NCI-H82 treated with DMSO at 0.1 percent for 48 hours (cell line): ENCODE data around the gene TRAT1.
"Not testable (repeated sequence)": the region's sequence is repeated elsewhere in the genome, so short reads cannot be mapped to it uniquely, and the experiment has no call there.

Source experiments
- DNase-seq: peaks from one replicate; lab custom pipeline; 2025; ENCODE audit not compliant: unreplicated experiment; lab: John Stamatoyannopoulos, UW

Gene TRAT1, protein sequence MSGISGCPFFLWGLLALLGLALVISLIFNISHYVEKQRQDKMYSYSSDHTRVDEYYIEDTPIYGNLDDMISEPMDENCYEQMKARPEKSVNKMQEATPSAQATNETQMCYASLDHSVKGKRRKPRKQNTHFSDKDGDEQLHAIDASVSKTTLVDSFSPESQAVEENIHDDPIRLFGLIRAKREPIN

DNA sequence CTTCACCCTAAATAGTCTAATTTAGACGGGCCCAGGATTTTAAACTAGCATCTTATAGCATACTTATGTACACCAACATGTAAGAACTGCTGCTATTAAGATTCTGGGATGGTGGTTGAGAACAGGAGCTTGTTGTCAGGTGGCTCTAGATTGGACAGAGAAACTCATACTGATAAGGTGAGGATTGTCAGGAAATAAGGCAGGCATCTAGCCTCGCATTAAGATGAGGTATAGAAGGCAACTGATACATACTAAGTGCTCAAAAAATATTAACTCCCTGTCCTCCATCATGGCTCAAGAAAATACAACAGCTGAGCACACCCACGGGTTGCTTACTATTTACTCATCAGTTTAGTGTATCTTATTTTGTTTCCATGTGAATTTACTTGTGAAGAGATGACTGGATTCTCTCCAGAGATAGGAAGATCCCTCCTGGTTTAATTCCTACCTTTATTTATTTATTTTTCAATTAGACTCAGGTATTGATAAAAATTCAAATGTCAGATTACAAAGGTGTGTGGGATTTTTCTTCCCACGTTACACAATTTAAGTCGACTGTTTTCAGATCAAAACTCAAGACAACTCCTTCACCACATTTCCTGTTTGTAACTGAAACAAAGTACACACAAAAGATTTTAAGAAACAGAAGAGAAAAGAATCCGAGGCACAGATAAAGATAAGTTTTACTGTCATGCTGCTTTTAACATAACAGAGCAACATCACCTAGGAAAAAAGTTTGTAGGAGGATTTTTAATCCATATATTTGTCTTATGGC is at the start of gene TRAT1:
TSS of gene TRAT1 (plus strand) at position 664 of the 775 bp plus-strand sequence. CDS start 142 bp downstream, outside the sequence.
- no peak for DNase-seq

DNA sequence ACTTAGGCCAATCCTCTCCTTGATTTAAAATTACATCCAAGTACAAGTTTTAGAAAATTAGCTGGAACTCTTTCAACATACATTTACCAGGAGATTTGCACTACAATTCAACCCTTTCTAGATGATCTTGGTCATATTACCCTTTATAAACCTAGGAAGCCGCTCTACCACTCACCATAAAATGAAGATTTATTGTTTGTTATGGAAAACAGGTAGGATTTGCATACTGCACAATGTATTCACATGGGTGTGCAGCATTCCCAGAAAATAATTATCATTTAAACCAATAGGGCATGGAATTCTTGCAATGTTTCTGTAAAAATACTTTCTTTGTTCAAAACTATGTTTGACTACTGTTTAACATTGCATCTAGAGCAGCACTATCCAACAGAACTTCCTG is 46.9 kb upstream of the TRAT1 start:
- no peak for DNase-seq

DNA sequence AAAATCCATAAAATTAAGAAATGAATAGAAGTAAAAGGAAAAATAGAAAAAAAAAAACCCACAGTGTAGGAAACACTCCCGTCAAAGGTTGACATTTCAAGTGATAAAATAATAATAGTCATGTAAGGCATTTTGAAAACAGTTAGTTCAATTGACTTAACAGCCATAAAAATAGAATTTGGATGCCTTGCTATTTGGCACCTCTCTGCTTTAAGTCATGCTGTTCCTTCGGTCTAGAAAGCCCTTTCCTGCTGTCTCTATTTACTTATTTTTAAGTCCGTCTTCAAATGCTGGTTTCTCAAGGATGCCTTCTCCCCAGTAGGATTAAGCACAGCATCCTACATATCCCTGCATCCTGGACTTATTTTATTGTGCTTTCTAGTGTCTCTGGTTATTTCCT is 43.1 kb upstream of the TRAT1 start:
- DNase-seq: no peak

DNA sequence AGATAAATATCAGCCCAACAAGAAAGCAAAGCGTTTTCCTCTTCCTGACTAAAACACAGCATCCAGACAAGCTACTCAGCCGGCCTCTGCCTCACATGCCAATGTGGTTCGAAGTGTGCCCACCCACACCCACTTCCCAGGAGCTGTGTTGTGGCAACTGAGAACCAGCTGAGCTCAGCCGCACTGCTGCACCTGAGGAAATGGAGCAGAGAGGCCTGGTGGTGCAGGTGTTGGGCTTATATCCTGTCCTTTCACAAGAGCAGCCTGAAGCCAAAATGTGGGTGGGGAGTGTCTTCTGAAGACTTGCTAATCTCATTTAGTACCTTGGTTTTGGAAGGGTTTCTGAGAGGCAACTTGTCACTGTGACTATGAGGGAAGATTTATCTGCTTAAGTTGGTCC is 42.4 kb upstream of the TRAT1 start:
- DNase-seq: no peak

DNA sequence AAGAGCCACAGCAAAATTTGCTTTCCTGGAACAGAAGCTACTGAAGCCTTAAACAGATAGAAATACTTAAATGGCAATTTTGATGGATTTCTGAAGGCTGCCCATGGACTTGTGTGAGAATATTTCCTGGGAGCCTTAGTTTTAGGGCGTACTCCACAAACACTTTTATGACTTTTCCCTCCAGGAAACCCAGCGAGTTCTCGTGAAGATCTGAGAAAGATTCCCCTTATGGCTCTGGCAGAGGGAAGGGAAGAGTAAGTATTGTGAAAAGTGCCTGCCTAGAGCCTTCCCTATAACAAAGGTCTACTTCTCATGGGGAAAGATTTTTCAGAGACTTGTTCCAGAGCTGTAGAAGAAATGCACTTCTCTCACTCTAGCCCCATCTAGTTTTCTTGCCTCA is 31.1 kb upstream of the TRAT1 start:
- DNase-seq: no peak

DNA sequence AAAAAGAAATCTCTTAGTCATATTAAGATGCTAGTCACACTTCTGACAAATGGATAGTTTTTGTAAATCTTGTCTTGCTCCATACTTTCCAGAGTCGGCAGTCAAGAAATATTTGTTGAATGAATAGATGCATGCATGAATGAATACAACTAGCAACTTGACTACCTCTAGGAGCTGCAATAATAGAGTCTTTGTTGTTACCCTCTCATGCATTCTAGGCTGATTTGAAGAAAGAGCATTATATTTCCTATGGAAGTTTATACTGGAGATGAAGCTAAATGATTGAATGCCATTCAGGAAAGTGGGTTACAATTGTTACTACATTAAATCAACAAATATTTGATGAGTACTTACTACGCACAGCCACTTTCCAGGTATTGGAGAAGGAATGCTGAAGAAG is 18.1 kb upstream of the TRAT1 start:
- DNase-seq: no peak

DNA sequence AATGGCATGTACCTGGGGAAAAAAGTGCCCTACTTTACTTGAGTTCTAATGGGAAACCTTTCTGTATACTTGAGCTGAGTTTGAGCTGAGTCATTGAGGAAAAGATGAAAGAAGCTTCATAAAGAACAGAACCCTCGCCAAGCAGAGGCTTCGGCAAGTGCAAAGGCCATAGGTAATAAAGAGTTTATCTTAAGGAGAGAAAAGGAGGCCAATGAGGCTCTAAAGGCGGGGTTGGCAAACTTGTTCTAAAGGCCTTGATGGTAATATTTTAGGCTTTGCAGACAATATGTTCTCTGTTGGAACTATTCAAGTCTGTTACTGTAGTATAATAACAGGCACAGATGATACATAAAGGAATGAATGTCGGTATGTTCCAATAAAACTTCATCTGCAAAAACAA is 17.6 kb upstream of the TRAT1 start:
- DNase-seq: no peak

DNA sequence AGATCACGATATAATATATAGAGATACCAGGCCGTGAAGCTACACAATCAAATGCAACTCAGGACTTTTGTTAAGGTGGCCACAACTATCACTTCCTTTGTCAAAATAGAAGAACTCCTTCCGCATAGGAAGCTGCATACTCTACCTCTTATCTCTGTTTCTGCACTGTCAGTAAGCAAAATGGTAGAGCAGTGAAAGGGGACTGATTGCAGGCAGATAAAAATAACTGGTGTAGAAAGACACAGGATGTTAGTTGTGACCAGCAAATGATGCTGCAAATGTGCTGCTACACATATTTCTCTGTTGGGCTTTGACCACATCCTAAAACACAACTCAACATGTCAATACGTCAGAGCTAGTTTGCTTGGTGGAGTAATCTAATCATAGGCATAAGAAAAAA is 16.3 kb upstream of the TRAT1 start:
- no peak for DNase-seq

DNA sequence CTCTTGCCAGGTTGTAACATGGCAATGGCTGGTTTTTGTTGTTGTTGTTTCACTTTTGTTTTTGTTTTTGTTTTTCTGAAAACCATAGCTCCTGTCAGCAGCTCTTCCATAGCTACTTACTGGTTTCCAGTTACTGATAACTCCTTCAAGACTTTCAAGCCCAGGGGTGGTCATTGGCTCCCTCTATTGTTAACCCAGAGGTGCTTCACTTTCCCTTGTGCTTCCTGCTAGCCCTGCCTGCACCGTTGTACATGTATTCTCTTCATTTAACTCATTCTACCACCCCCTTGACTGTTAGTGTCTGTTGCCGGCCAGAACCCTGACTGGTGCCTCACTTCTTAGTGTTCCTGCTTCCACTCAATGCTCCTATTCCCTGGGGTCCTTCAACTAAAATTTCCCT is 4.2 kb upstream of the TRAT1 start:
- DNase-seq: peak; percentile 35

DNA sequence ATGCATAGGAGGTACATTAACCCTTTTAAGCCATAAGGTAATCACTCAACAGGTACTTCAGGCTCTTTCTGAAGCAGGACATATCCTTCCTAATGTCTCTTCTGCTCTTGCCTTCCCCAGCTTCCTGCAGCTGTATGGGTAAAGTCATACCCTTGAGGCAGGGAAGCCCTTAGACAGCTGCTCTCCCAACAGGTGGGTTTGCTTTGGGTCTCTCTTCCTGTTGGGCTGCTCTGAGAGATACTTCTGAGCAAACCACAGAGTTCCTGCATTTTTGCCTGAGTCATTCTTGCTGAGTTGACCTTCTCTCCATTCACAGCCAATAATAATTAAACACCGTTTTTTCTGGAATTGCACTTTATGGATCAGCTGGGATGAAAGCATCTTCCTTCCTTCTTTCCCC is 2.0 kb upstream of the TRAT1 start:
- no peak for DNase-seq

DNA sequence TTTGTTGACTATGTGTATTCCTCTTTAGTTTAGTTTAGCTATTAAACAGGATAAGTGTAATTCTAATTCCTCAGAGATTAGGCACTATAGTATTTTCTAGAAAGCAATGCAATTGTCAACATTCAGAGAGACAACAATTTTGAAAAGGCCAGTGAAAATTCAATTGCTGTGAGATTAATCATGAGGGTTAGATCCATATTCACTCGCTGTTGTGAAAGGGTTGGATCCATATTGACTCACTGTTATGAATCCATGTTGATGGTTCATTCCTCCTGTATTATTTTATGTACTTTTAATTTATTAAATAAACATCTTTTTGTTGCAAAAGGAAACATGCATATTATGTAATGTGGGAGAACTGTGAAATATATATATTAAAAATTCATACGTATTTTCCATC is 641 bp downstream of the TRAT1 start:
- no peak for DNase-seq

DNA sequence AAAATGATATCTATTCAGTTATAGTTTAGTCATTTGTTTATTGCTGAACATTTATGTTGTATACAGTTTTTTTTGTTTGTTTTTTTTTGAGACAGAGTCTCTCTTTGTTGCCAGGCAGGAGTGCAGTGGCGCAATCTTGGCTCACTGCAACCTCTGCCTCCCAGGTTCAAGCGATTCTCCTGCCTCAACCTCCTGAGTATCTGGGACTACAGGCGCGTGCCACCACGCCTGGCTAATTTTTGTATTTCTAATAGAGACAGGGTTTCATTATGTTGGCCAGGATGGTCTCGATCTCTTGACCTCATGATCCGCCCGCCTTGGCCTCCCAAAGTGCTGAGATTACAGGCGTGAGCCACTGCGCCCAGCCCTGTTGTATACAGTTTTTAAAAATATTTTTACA is 1.2 kb downstream of the TRAT1 start:
- not testable (repeated sequence) for DNase-seq

DNA sequence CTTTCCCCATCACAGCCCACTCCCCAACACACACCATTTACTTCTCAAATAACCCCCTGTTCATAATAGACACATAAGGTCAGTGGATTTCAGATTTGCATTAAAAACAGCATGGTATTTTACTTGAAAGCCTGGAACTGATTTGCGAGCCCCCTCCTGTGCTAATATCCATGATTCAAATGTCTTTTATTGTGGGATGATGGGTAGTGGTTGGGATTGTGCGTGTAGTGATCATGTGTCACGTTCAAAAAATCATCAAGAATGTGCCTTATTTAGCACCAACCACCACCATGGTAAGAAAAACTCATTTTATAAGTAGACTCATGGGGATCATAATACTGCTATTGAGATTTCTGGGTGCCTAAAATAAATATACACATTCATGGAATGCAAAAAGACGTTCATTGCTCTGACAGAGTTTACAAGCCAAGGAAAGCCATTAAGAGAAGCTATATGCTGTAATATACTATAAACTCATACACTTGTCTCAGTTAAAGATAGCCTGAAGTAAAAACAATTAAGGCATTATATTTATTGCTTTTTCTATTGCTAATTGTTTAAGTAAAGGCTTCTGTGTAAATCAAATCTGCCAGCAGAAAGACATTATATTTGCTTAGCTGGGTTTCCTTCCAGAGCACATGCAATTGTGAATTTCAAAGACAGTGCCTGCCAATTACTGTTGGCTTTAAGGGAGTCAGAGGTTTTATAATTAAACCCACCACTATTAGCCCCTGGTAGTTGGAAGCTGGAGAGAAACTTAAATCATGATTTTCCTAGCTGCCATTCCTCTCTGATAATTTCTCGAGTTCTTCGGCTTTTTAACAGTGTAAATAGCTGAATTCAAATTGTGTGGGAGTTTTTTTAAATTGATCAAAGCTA is 4.0 kb downstream of the TRAT1 start:
- DNase-seq: no peak

DNA sequence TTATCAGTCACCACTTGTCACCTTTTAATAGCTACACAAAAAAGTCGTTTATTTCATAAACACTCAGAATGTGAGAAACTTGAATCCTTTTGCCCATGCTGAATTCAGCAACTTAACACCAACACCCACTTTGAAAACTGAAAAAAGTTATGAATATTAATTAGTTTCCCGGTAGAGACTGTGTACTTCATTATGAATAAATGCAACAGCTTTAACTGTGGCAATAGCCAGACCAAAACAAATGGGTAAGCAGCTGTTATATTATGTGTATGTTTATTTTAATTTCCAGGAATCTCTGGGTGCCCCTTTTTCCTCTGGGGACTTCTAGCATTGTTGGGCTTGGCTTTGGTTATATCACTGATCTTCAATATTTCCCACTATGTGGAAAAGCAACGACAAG is 7.8 kb downstream of the TRAT1 start:
- no peak for DNase-seq

DNA sequence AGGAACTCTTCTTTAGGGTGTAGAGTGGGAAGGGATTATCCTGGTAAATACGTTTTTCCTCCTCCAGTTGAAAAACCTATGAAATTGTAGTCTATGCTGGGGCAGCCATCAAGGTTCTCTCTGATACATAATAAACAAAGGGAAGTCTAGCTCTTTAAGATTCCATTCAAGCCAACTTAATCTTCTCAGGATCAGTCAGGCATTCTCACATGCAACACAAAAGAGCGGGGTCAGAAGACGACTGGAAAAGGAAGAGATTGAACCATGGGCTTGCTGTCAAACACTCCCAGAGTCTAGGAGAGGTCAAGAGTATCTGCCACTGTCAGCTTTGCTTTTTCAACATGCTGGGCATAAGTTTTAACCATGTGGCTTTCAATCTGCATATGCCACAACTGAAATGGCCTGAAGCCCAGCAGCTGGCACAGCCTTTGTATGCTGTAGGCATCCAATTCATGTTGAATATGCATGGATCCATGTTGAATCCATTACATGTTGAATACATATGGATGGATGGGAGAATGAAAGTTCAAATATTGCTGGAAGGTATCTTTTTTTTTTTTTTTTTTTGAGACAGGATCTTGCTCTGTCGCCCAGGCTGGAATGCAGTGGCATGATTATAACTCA is 8.5 kb downstream of the TRAT1 start:
- no peak for DNase-seq

DNA sequence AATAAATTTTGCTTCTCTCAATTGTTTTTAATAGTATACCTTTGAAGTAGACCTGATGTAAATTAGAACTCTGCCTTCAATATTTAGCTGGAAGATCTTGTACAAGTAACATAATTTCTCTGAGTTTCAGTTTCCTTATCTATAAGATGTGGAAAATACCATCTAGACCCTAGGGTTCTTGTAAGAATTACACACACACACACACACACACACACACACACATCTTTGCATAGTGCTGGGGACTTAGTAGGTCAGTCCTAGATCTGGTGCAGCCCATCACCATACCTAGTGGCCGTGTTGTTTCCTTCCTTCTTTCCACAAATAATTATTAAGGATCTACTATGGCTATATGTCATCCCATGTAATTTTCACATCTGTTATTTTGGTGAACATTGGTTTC is 11.0 kb downstream of the TRAT1 start:
- no peak for DNase-seq

DNA sequence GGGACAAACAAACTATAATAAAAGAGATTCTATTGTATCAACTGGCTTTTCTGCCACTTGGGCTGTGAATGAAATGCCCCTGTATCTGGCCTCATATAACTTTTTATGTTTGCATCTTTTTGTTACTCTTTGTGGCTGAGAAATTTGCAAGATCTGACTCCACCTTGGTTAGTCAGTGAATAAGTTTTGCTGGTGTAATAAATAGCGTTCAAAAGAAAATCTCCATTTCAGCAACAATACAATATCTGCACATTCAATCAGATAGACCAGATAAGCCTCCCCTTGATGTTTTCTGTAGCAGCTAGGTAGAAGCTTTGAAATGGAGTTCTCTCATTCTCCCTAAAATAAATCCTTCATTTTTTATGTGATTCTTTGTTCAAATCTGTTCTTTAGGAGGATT is 12.0 kb downstream of the TRAT1 start:
- no peak for DNase-seq

DNA sequence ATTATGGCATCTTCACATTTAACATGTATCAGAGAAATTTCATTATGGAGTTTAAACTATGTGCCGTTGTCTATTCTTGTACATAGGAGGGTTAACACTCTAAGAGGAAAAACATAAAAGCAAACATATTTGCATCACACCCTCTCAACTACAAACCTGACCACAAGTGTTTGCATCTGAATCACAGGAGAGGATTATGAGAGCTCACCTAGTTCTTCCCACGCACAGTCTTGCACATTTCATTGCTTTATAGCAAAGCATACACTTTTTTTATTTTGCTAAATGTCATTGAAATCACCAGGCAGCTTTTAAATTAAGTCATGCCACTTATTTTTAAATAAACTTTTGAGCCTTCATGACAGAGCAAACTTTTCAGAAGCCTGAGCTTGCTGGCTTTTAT is 12.5 kb downstream of the TRAT1 start:
- no peak for DNase-seq

DNA sequence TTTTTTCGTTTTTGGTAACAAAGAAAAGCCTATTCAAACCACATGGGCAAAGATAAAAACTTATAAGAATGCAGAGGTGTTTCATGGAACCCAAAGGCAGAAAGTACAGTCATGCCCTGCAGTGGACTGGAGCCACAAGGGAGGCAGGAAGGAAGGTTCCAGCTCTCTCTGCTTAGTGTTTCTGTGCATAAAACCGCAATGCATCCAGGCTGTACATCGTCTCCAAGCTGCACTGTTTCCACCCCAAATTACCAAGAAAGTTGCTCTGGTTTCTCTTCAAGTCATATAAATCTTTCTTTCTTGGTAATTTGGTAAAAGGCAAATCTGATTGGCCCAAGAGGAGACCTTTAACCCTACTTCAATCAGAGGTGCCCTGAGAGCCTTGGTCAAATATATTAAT is 15.8 kb downstream of the TRAT1 start:
- DNase-seq: no peak

DNA sequence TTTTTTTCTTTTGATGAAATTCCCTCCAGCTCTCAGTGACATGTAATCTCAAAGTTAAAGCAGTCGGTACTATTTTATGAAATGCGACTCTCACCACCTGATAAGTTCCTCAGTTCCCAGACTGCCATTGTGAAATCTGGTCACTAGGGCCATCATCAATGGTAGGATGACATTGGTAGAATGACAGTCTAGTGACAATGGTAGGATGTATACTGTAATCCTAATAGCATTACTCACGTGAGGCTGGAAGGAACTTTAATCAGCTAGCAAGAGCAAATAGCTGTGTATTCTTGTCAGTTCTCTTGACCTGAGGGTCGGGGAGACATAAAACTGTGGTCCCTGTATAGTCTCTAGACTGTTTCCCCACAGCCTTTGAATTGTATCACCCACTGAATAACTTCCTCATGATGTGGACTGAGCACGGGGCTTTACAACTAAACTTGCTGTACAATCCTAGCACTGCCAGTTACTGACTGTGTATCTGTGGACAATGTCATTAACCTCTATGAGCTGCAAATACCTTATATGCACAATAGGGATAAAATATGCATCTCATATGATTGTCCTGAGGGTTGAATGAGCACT is 23.2 kb downstream of the TRAT1 start:
- DNase-seq: no peak

DNA sequence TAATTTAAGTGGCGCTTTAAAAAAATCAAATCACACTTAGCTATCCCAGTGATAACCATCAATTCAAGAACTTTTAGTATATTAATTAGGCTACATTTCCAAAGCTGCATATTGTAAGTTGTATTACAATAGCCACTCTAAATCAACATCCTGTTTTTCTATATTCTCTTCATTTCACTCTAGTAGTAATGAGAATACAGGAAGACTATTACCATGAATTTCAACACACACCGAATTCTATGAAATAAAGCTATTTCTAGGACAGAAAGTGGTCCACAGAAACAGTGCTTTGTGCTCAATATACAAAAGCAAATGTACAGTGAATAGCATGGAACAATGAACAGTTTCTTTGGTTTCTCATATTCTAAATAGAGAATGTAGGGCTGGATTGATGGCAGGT is 24.6 kb downstream of the TRAT1 start:
- DNase-seq: no peak
